Endothelial cell of umbilical vein (primary cell): ENCODE results near the gene TGFBR3. TPM values are rescaled to one million over a fixed set of nuclear protein-coding genes. Genes with fewer than 3 reads are reported as not detected.

Source experiments
- BruUV-seq: library from RNA; stranded (reverse); fragments of 400-500 nt; replicated peaks from 2 replicates; lab custom pipeline; 2021; lab: Mats Ljungman, UMichigan
- CTCF ChIA-PET: fragments of 300-600, 350-600 bp; sonication (Branson Sonifier 250); formaldehyde crosslinking; loops from one replicate; lab custom pipeline; 2021; ENCODE audit warnings: antibody characterized with exemption, inconsistent platforms; lab: Charles Lee
- POLR2A ChIA-PET: fragments of 300-600, 350-600 bp; sonication (Branson Sonifier 250); formaldehyde crosslinking; loops from one replicate; lab custom pipeline; 2021; ENCODE audit warnings: antibody characterized with exemption, inconsistent platforms; lab: Charles Lee
- DNase-seq: peaks from one replicate; pipeline ENCODE4 v3.0.0-alpha.2; 2011; ENCODE audit warnings: low read depth, low spot score
- FAIRE-seq: peaks from 2 replicates; lab custom pipeline; 2011; peaks lifted over from hg19 to GRCh38; lab: Jason Lieb, UNC
- H2AFZ ChIP-seq: 2 replicates; pipeline ENCODE4 v1.6.0; 2012; ENCODE audit warnings: low read depth, low read length, control low read depth, inconsistent platforms
- H3K27ac ChIP-seq: 2 replicates; pipeline ENCODE4 v1.5.1; 2011; ENCODE audit warnings: low read depth, mild to moderate bottlenecking, control low read depth, low read length, moderate library complexity; ENCODE audit not compliant: insufficient read depth
- H3K27me3 ChIP-seq, 2 experiments: 2 replicates each; pipeline versions ENCODE4 v1.6.0 to v1.6.1; 2011; ENCODE audit warnings: low read length in 2 of 2, mixed read lengths in 1 of 2; ENCODE audit not compliant: control insufficient read depth in 2 of 2, insufficient read depth in 2 of 2
- H3K36me3 ChIP-seq, 2 experiments: 2 replicates in 1 of 2; 3 replicates in 1 of 2; pipeline ENCODE4 v1.5.1; 2011; ENCODE audit warnings: low read length in 2 of 2, mild to moderate bottlenecking in 1 of 2, moderate library complexity in 1 of 2; ENCODE audit not compliant: control insufficient read depth in 2 of 2, insufficient read depth in 2 of 2; ENCODE audit errors: extremely low read depth in 1 of 2
- H3K4me1 ChIP-seq: 3 replicates; pipeline ENCODE4 v1.5.1; 2011; ENCODE audit warnings: mild to moderate bottlenecking, low read length; ENCODE audit not compliant: control insufficient read depth, insufficient read depth; ENCODE audit errors: extremely low read depth
- H3K4me2 ChIP-seq: 2 replicates; pipeline ENCODE4 v1.6.1; 2011; ENCODE audit warnings: low read length, control low read depth, mixed read lengths; ENCODE audit not compliant: insufficient read depth
- H3K4me3 ChIP-seq, 3 experiments: fragments of 200-600 bp in 1 of 3; sonication (generic), shearing (Covaris generic) in 1 of 3; replicated peaks in 1 of 3; 2 replicates each; pipeline ENCODE4 v1.5.1; 2011 to 2016; ENCODE audit warnings: control low read depth in 3 of 3, low read length in 3 of 3, mild to moderate bottlenecking in 2 of 3, inconsistent platforms in 1 of 3, low read depth in 1 of 3, moderate library complexity in 1 of 3; ENCODE audit not compliant: insufficient read depth in 1 of 3
- H3K79me2 ChIP-seq: 2 replicates; pipeline ENCODE4 v1.6.0; 2012; ENCODE audit warnings: low read length, inconsistent platforms; ENCODE audit not compliant: control insufficient read depth, insufficient read depth
- H3K9ac ChIP-seq: replicated peaks from 2 replicates; pipeline ENCODE3; 2011; ENCODE audit warnings: low read length, control low read depth; ENCODE audit not compliant: insufficient read depth; ENCODE audit errors: extremely low read depth
- H3K9me1 ChIP-seq: replicated peaks from 3 replicates; pipeline ENCODE4 v1.6.0; 2011; ENCODE audit warnings: mild to moderate bottlenecking, low read length; ENCODE audit not compliant: control insufficient read depth, insufficient read depth; ENCODE audit errors: extremely low read depth
- H3K9me3 ChIP-seq: replicated peaks from 2 replicates; pipeline ENCODE4 v1.5.1; 2012; ENCODE audit warnings: low read length, inconsistent platforms; ENCODE audit not compliant: control insufficient read depth, insufficient read depth
- H4K20me1 ChIP-seq: replicated peaks from 2 replicates; pipeline ENCODE3; 2011; ENCODE audit warnings: mild to moderate bottlenecking, low read length; ENCODE audit not compliant: control insufficient read depth, insufficient read depth; ENCODE audit errors: extremely low read depth
- CTCF ChIP-seq, 2 donors: IDR thresholded peaks; 1 replicate in 1 of 2; 2 replicates in 1 of 2; pipeline ENCODE4 v1.5.1; 2011; ENCODE audit warnings: low read length in 2 of 2, mild to moderate bottlenecking in 2 of 2, moderate library complexity in 2 of 2, control low read depth in 1 of 2, inconsistent platforms in 1 of 2, low read depth in 1 of 2; ENCODE audit not compliant: insufficient read depth in 1 of 2; ENCODE audit errors: extremely low read depth in 1 of 2
- EZH2 ChIP-seq: IDR thresholded peaks from 2 replicates; pipeline ENCODE4 v1.6.1; 2012; ENCODE audit warnings: borderline replicate concordance, low read depth, mild to moderate bottlenecking, moderate library complexity, low read length, inconsistent platforms; ENCODE audit not compliant: severe bottlenecking
- FOS ChIP-seq: IDR thresholded peaks from 2 replicates; pipeline ENCODE4 v1.6.1; 2011; ENCODE audit warnings: mild to moderate bottlenecking, low read length, moderate library complexity, borderline replicate concordance; ENCODE audit not compliant: insufficient read depth
- GATA2 ChIP-seq: IDR thresholded peaks from 2 replicates; pipeline ENCODE4 v1.7.0; 2011; ENCODE audit warnings: low read depth, mild to moderate bottlenecking, moderate library complexity, mixed read lengths, low read length; ENCODE audit not compliant: insufficient read length, insufficient read depth
- JUN ChIP-seq: IDR thresholded peaks from 2 replicates; pipeline ENCODE4 v1.6.1; 2011; ENCODE audit warnings: borderline replicate concordance, low read depth; ENCODE audit not compliant: insufficient read length, insufficient read depth
- MYC ChIP-seq: IDR thresholded peaks from one replicate; pipeline ENCODE4 v1.6.1; 2011; ENCODE audit warnings: mild to moderate bottlenecking, low read depth, low read length
- POLR2A ChIP-seq: IDR thresholded peaks from 2 replicates; pipeline ENCODE4 v1.6.1; 2012; ENCODE audit warnings: low read depth, mild to moderate bottlenecking, control low read depth, low read length
- POLR2AphosphoS5 ChIP-seq: IDR thresholded peaks from 2 replicates; pipeline ENCODE4 v1.6.1; 2012; ENCODE audit warnings: low read depth, mild to moderate bottlenecking, control low read depth, low read length, moderate library complexity; ENCODE audit not compliant: insufficient read depth
- dilution Hi-C: fragments of 300-500 bp; cut with MboI; formaldehyde crosslinking; loops from one replicate; pipeline ENCODE4 v1.15.0; 2019; ENCODE audit warnings: low sequenced_read_pairs; ENCODE audit not compliant: extremely low pct_ligation_motif_present
- intact Hi-C: fragments of 100-400 bp; cut with micrococcal nuclease; formaldehyde crosslinking; loops from one replicate; pipeline ENCODE4 v1.10.0; 2022
- polyA plus RNA-seq, 4 experiments: library from polyadenylated mRNA; depleted of rRNA in 3 of 4; stranded (reverse) in 3 of 4; unstranded in 1 of 4; fragments of >200 nt; gene quantifications; 2 replicates each; pipeline versions ENCODE4 v1.2.1 to v1.2.3, GENCODE V29; 2011 to 2012; ENCODE audit warnings: missing spikeins in 1 of 4
- total RNA-seq: library from RNA; stranded (reverse); gene quantifications from 2 replicates; pipeline ENCODE4 v1.2.3, GENCODE V29; 2021
- TF ChIP-seq, protein P1 (sequence below): IDR thresholded peaks from 2 replicates; pipeline ENCODE4 v1.6.1; 2011; ENCODE audit not compliant: insufficient read depth, insufficient read length

TGFBR3 gene
- total and polyA plus RNA-seq, 2 donors (not counting 3 experiments of a cell fraction or from before 2014, with no cell fraction given): 8.0 to 13.4 TPM

DNA sequence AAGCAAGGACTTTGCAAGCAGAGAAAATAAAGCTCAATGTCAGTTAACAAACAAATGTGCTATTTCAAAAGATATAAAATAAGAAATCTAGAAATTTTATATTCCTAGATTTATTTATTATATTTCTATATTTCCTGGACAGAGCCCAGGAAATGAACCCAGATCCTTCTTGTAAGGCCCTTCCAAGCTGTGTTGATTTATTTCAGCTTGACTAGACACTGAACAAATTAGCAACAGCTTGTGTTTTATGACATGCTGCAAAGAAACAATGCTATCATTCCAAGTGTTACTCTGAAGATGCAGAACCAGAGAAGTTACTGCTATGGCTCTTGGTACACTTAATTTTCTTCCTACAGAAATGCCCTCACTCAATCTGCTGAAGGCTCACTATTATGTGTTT is 6.2 kb downstream of the TGFBR3 start:
- intact Hi-C loops (loop anchor here (5.0 kb wide), 1 partner anchor 142 kb away; no protein-coding TSS in a partner anchor), dilution Hi-C loops (no loop called here)
- H3K36me3 ChIP-seq: no peaks in the 10 kb centered on the region
- no peak for FAIRE-seq
- H3K4me2 ChIP-seq: no peak overlapping the region
- CTCF ChIA-PET: interaction anchor here (0.7 to 1.3 kb wide), 5 partner anchors 8 to 60 kb away, joined by 3 to 4 read pairs (median 3); no protein-coding TSS in a partner anchor
- H3K27ac ChIP-seq: no peak overlapping the region
- H3K9me3 ChIP-seq: no peaks in the 10 kb centered on the region
- TF ChIP-seq GATA2 (no peak), EZH2 (no peak), CTCF (IDR thresholded peaks at IDR 0.05; ENCODE audit: extremely low read depth in 1 of 2, insufficient read depth in 1 of 2, low read depth in 1 of 2, low read length in 2 of 2) (no peak), POLR2A (no peak), MYC (no peak), JUN (no peak), POLR2AphosphoS5 (no peak), FOS (no peak)
- TF ChIP-seq, protein P1, sequence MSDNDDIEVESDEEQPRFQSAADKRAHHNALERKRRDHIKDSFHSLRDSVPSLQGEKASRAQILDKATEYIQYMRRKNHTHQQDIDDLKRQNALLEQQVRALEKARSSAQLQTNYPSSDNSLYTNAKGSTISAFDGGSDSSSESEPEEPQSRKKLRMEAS: no peak
- DNase-seq: no peak
- no peak overlapping the region for H3K4me3 ChIP-seq
- no TSS peak for BruUV-seq
- H3K9ac ChIP-seq: no peak overlapping the region
- H3K4me1 ChIP-seq: peaks cover 12% of the 10 kb centered on the region
- no peak overlapping the region for H2AFZ ChIP-seq
- POLR2A ChIA-PET: no interaction called here
- H3K79me2 ChIP-seq: no peaks in the 10 kb centered on the region
- no peaks in the 10 kb centered on the region for H3K9me1 ChIP-seq
- no peaks in the 10 kb centered on the region for H3K27me3 ChIP-seq
- peaks cover 2% of the 10 kb centered on the region for H4K20me1 ChIP-seq
